SH-SY5Y (cell line): ENCODE results near the gene TNFSF15.

Experiments used
- GATA2 ChIP-seq: IDR thresholded peaks from 2 replicates; pipeline ENCODE4 v1.6.1; 2011; ENCODE audit warnings: mild to moderate bottlenecking, low read depth, low read length
- GATA3 ChIP-seq: IDR thresholded peaks from 2 replicates; pipeline ENCODE4 v1.6.1; 2011; ENCODE audit warnings: low read depth, mild to moderate bottlenecking, low read length, moderate library complexity

DNA sequence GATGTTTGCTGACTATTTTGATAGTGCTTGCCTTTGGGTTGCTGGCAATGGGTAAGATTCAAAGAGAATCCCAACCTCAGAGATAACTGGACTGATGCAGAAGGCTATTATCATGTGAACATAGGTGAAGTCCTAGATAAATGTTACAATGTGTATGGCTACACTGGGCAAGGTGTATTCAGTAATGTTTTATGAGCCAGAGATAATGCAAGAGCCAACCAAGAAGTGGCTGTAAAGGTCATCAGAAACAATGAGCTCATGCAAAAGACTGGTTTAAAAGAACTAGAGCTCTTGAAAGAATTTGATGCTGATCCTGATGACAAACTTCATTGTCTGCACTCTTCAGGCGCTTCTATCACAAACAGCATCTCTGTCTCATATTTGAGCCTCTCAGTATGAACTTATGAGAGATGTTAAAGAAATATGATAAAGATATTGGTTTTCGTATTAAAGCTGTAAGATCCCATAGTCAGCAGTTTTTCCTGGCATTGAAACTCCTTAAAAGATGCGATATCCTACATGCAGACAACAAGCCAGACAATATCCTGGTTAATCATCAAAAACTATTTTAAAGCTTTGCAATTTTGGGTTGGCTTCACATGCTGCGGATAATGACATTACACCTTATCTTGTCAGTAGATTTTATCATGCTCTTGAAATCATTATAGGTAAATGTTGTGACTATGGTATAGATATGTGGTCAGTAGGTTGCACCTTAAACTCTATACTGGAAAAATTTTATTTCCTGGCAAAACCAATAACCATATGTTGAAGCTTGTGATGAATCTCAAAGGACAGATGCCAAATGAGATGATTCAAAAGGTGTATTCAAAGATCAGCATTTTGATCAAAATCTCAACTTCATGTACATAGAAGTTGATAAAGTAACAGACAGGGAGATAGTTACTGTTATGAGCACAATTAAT lies 41.9 kb upstream of the TNFSF15 start:
- TF ChIP-seq GATA2, result no peak
- no peak for TF ChIP-seq GATA3
